Neural progenitor cell (in vitro differentiated cells): Measurements from ENCODE around the gene SCN7A. TPM values are rescaled to one million over a fixed set of nuclear protein-coding genes. Genes with fewer than 3 reads are reported as not detected.

Experiments
- total RNA-seq: library from RNA; depleted of rRNA; stranded (reverse); fragments of >200 nt; gene quantifications from 2 replicates; pipeline ENCODE4 v1.2.3, GENCODE V29; 2015; ENCODE audit warnings: low replicate concordance

SCN7A gene
- total RNA-seq, 1 donor from 2014 or later, result 1.0 TPM

Other genes starting within 250 kb of the SCN7A start
- 1.1 and 1.2 TPM in 2 replicates for gene SCN9A, start 118.3 kb downstream of the SCN7A start, total RNA-seq